Kidney tubule cell (primary cell): Measurements from ENCODE around the gene MAZ.
"Not testable (repeated sequence)": the region's sequence is repeated elsewhere in the genome, so short reads cannot be mapped to it uniquely, and the experiment has no call there.

Experiments used
- DNase-seq: peaks from one replicate; pipeline ENCODE4 v3.0.0-alpha.2; 2018; ENCODE audit warnings: low spot score

MAZ gene

GRCh38 chr16:29825145-29826044, 19.1 kb downstream of the MAZ start:
- DNase-seq: peak; percentile 89

GRCh38 chr16:29826342-29826695, 20.0 kb downstream of the MAZ start:
- no peak for DNase-seq

GRCh38 chr16:29830774-29831173, 24.4 kb downstream of the MAZ start:
- no peak for DNase-seq

GRCh38 chr16:29831490-29831889, 25.2 kb downstream of the MAZ start:
- no peak for DNase-seq

GRCh38 chr16:29833219-29833618, 26.9 kb downstream of the MAZ start:
- DNase-seq: not testable (repeated sequence)

- no peak for DNase-seq
Observed at GRCh38 chr16:29834079-29834478, 27.8 kb downstream of the MAZ start.

GRCh38 chr16:29835926-29836325, 29.6 kb downstream of the MAZ start:
- peak; percentile 49 for DNase-seq

GRCh38 chr16:29836623-29837022, 30.3 kb downstream of the MAZ start:
- DNase-seq: no peak

GRCh38 chr16:29837841-29838240, 31.5 kb downstream of the MAZ start:
- DNase-seq: no peak

- DNase-seq: no peak
Observed at GRCh38 chr16:29839822-29840221, 33.5 kb downstream of the MAZ start.

- no peak for DNase-seq
Observed at GRCh38 chr16:29840240-29840639, 33.9 kb downstream of the MAZ start.

- DNase-seq: no peak
Observed at GRCh38 chr16:29841631-29842030, 35.3 kb downstream of the MAZ start.

GRCh38 chr16:29842732-29843346, 36.5 kb downstream of the MAZ start:
- DNase-seq: no peak

- no peak for DNase-seq
Observed at GRCh38 chr16:29843931-29844330, 37.6 kb downstream of the MAZ start.

GRCh38 chr16:29844575-29845331, 38.4 kb downstream of the MAZ start:
- DNase-seq: no peak

- no peak for DNase-seq
Observed at GRCh38 chr16:29845656-29846055, 39.3 kb downstream of the MAZ start.

- DNase-seq: peak; percentile 65
Observed at GRCh38 chr16:29848420-29849297, 42.3 kb downstream of the MAZ start.

- DNase-seq: no peak
Observed at GRCh38 chr16:29849505-29849904, 43.2 kb downstream of the MAZ start.

- no peak for DNase-seq
Observed at GRCh38 chr16:29850998-29851397, 44.7 kb downstream of the MAZ start.

GRCh38 chr16:29852654-29853053, 46.3 kb downstream of the MAZ start:
- no peak for DNase-seq

GRCh38 chr16:29854520-29855100, 48.3 kb downstream of the MAZ start:
- DNase-seq: peak; percentile 24
